A549 (cell line): Measurements from ENCODE around the gene SNAI3.

ENCODE experiments used
- BHLHE40 ChIP-seq: IDR thresholded peaks from 2 replicates; pipeline ENCODE4 v1.6.1; 2012; ENCODE audit warnings: low read depth, low read length, inconsistent platforms
- CEBPB ChIP-seq, 2 experiments: fragments of >200 bp in 1 of 2; sonication (Bioruptor Twin) in 1 of 2; formaldehyde crosslinking in 1 of 2; IDR thresholded peaks; 2 replicates each; pipeline ENCODE4 v1.6.1; 2012 to 2016
- CHD2 ChIP-seq: fragments of 150-350 bp; IDR thresholded peaks from 2 replicates; pipeline ENCODE4 v1.6.1; 2014; ENCODE audit warnings: low read length; ENCODE audit not compliant: partially characterized antibody
- EP300 ChIP-seq, 2 experiments: fragments of >200 bp; sonication (Bioruptor Twin); formaldehyde crosslinking; IDR thresholded peaks; 2 replicates in 1 of 2; 3 replicates in 1 of 2; pipeline ENCODE4 v1.6.1; 2016 to 2017
- JUNB ChIP-seq: fragments of >200 bp; sonication (Bioruptor Twin); formaldehyde crosslinking; IDR thresholded peaks from 2 replicates; pipeline ENCODE4 v1.6.1; 2016
- KDM5A ChIP-seq: fragments of 200-600 bp; sonication (generic); IDR thresholded peaks from 2 replicates; pipeline ENCODE4 v1.6.1; 2016; ENCODE audit warnings: antibody characterized with exemption, mild to moderate bottlenecking
- POLR2A ChIP-seq: IDR thresholded peaks from 2 replicates; pipeline ENCODE4 v1.6.1; 2012; ENCODE audit warnings: mild to moderate bottlenecking, low read length
- RFX5 ChIP-seq: fragments of 450-650 bp; IDR thresholded peaks from 2 replicates; pipeline ENCODE4 v1.7.1; 2014; ENCODE audit warnings: antibody characterized with exemption, mild to moderate bottlenecking, moderate library complexity
- ZFP36 ChIP-seq: fragments of 450-650 bp; IDR thresholded peaks from 2 replicates; pipeline ENCODE4 v1.6.1; 2014; ENCODE audit warnings: borderline replicate concordance; ENCODE audit not compliant: partially characterized antibody
- TF ChIP-seq, protein P1 (sequence below): fragments of >200 bp; sonication (Bioruptor Twin); formaldehyde crosslinking; IDR thresholded peaks from 3 replicates; pipeline ENCODE4 v1.5.1; 2016
- TF ChIP-seq, protein P2 (sequence below): IDR thresholded peaks from 2 replicates; pipeline ENCODE4 v1.6.1; 2012

- TF ChIP-seq, protein P1, sequence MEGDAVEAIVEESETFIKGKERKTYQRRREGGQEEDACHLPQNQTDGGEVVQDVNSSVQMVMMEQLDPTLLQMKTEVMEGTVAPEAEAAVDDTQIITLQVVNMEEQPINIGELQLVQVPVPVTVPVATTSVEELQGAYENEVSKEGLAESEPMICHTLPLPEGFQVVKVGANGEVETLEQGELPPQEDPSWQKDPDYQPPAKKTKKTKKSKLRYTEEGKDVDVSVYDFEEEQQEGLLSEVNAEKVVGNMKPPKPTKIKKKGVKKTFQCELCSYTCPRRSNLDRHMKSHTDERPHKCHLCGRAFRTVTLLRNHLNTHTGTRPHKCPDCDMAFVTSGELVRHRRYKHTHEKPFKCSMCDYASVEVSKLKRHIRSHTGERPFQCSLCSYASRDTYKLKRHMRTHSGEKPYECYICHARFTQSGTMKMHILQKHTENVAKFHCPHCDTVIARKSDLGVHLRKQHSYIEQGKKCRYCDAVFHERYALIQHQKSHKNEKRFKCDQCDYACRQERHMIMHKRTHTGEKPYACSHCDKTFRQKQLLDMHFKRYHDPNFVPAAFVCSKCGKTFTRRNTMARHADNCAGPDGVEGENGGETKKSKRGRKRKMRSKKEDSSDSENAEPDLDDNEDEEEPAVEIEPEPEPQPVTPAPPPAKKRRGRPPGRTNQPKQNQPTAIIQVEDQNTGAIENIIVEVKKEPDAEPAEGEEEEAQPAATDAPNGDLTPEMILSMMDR, result no peak
- TF ChIP-seq BHLHE40 (no peak), RFX5 (no peak), JUNB (no peak), KDM5A (no peak), CHD2 (no peak), EP300 (IDR thresholded peaks at IDR 0.05) (no peak), ZFP36 (no peak), POLR2A (no peak), CEBPB (IDR thresholded peaks at IDR 0.05) (no peak)
- TF ChIP-seq, protein P2, sequence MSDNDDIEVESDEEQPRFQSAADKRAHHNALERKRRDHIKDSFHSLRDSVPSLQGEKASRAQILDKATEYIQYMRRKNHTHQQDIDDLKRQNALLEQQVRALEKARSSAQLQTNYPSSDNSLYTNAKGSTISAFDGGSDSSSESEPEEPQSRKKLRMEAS, result no peak
Measured at GRCh38 chr16:88669980-88670379, 16.3 kb downstream of the SNAI3 start.
